Activated B cell treated with CpG ODN at 0.5 μM for 24 hours (primary cell): ENCODE measurements around the gene MGMT. TPM values are rescaled to one million over a fixed set of nuclear protein-coding genes. Genes with fewer than 3 reads are reported as not detected.

Experiments
- ATAC-seq: fragments of 200-7000 bp; cut with Tn5 transposase; one replicate; pipeline ENCODE4 v1.10.0; 2021; ENCODE audit warnings: low read depth, mild to moderate bottlenecking, moderate library complexity
- CTCF ChIA-PET: fragments of 350-600 bp; sonication (Branson Sonifier 250); formaldehyde crosslinking; loops from one replicate; lab custom pipeline; 2021; ENCODE audit warnings: antibody characterized with exemption; lab: Charles Lee
- POLR2A ChIA-PET: fragments of 350-600 bp; sonication (Branson Sonifier 250); formaldehyde crosslinking; loops from one replicate; lab custom pipeline; 2021; ENCODE audit warnings: antibody characterized with exemption; lab: Charles Lee
- DNase-seq: peaks from one replicate; pipeline ENCODE4 v3.0.0; 2022
- H3K27ac Mint-ChIP-seq: one replicate; pipeline ENCODE4 v1.8.0; 2020; ENCODE audit warnings: mixed read lengths
- H3K27me3 Mint-ChIP-seq: one replicate; pipeline ENCODE4 v1.8.0; 2021; ENCODE audit warnings: mixed read lengths
- H3K36me3 Mint-ChIP-seq: one replicate; pipeline ENCODE4 v1.8.0; 2021; ENCODE audit warnings: low read depth, mixed read lengths
- H3K4me1 Mint-ChIP-seq: one replicate; pipeline ENCODE4 v1.8.0; 2021; ENCODE audit warnings: mixed read lengths
- H3K4me3 Mint-ChIP-seq: one replicate; pipeline ENCODE4 v1.8.0; 2020; ENCODE audit warnings: mild to moderate bottlenecking, mixed read lengths
- H3K9me3 Mint-ChIP-seq: one replicate; pipeline ENCODE4 v1.8.0; 2020; ENCODE audit warnings: mixed read lengths
- intact Hi-C: fragments of 100-400 bp; cut with micrococcal nuclease; formaldehyde crosslinking; loops from one replicate; pipeline ENCODE4 v1.15.1; 2024
- total RNA-seq: library from RNA; stranded (reverse); gene quantifications from 2 replicates; pipeline ENCODE4 v1.2.3, GENCODE V29; 2022
- TF ChIP-seq, protein P1 (sequence below): fragments of 200-600 bp; IDR thresholded peaks from one replicate; pipeline ENCODE4 v1.8.0; 2022; ENCODE audit warnings: antibody characterized with exemption, mild to moderate bottlenecking

Gene MGMT
- total RNA-seq, 1 donor from 2014 or later = 25.8 TPM

DNA sequence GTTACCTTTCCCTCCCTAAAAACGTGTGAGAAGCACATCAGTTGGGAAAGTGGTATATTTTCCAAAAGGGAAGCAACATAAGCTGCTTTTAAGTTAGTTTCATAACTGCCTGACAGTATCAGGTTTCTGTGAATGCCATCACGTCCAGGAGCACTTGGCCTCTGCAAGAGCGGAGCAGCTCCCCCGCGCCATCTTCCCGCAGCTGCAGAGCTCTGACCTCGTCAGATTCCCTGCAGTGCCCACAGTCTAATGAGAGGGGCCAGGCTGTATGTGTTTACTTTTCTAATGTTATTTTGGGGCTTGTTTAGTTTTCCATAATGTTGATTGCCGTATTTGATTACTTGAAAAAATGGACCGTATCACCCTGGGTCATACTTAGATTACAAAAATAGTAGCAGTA is 74.2 kb downstream of the MGMT start:
- no peak for ATAC-seq
- Mint-ChIP-seq H3K4me1 (no peaks in the 10 kb centered on the region), H3K27me3 (no peaks in the 10 kb centered on the region), H3K27ac (no peak overlapping the region), H3K9me3 (no peaks in the 10 kb centered on the region), H3K4me3 (no peak overlapping the region), H3K36me3 (peaks cover 58% of the 10 kb centered on the region)
- TF ChIP-seq, protein P1, sequence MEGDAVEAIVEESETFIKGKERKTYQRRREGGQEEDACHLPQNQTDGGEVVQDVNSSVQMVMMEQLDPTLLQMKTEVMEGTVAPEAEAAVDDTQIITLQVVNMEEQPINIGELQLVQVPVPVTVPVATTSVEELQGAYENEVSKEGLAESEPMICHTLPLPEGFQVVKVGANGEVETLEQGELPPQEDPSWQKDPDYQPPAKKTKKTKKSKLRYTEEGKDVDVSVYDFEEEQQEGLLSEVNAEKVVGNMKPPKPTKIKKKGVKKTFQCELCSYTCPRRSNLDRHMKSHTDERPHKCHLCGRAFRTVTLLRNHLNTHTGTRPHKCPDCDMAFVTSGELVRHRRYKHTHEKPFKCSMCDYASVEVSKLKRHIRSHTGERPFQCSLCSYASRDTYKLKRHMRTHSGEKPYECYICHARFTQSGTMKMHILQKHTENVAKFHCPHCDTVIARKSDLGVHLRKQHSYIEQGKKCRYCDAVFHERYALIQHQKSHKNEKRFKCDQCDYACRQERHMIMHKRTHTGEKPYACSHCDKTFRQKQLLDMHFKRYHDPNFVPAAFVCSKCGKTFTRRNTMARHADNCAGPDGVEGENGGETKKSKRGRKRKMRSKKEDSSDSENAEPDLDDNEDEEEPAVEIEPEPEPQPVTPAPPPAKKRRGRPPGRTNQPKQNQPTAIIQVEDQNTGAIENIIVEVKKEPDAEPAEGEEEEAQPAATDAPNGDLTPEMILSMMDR = no peak
- no peak for DNase-seq
- intact Hi-C loops = no loop called here
- CTCF ChIA-PET = no interaction called here
- POLR2A ChIA-PET = no interaction called here

DNA sequence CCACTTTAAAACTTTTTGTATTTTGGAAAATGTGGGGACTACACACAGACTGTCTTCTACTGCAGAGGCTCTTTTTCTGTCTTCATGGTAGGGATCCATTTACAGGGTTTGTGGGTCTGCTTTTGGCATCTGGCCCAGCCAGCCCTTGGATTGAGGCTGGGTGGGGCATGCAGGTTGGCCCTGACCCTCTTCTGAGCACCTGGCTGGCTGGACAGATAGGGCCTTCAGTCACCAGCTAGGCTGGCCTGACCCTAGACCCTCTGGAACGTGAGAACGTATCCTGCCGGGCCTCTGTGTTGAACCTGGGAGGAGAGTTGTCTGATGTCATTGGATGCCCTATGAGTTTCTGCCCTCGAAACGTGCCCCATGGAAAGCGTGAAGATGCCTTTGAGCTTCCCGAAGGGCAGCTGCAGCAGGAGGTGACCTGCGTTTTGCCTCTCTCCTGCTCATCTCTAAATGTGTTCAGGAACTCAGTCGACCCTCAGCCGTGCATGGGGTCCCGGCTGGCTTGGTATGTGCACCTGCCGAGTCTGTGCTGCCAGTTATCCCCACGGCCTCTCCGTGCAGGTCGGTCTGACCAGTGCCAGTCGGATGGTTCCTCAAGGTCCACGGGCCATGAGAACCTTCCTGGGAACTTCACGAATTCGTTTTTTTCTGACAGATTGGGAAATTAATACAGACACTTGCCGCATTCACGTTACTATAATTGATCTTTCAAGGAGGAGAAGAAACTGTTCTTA is 74.9 kb downstream of the MGMT start:
- Mint-ChIP-seq H3K4me1 (no peaks in the 10 kb centered on the region), H3K4me3 (no peak overlapping the region), H3K36me3 (peaks cover 51% of the 10 kb centered on the region), H3K27ac (no peak overlapping the region), H3K9me3 (no peaks in the 10 kb centered on the region), H3K27me3 (no peaks in the 10 kb centered on the region)
- CTCF ChIA-PET = no interaction called here
- POLR2A ChIA-PET = no interaction called here
- intact Hi-C loops = no loop called here
- ATAC-seq (no peak), DNase-seq (no peak)
- TF ChIP-seq, protein P1 = no peak

DNA sequence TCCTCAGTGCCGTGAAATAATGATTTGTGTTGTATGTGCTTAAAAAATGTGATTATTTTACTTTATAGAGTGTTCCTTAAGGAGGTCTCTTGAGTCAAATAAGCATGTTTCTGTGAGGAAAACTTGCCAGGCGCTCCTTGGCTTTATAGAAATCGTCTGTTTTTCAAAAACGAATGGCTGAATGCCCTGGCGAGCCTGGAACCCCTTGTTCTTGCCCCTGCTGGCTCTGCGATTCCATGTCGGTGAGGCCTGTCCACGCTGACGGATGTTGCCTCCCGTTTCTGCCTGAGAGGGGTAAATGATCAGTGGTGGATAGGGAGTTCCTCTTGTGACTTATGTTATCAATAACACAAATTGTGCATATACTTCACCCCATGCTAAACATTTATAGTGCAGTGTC is 75.5 kb downstream of the MGMT start:
- Mint-ChIP-seq H3K9me3 (no peaks in the 10 kb centered on the region), H3K4me3 (no peak overlapping the region), H3K4me1 (no peaks in the 10 kb centered on the region), H3K27me3 (no peaks in the 10 kb centered on the region), H3K36me3 (peaks cover 47% of the 10 kb centered on the region), H3K27ac (no peak overlapping the region)
- TF ChIP-seq, protein P1 = no peak
- intact Hi-C loops = no loop called here
- POLR2A ChIA-PET = no interaction called here
- ATAC-seq = no peak
- CTCF ChIA-PET = no interaction called here
- no peak for DNase-seq

- Mint-ChIP-seq H3K36me3 (peaks cover 35% of the 10 kb centered on the region), H3K9me3 (no peaks in the 10 kb centered on the region), H3K4me3 (no peak overlapping the region), H3K27ac (no peak overlapping the region), H3K27me3 (no peaks in the 10 kb centered on the region), H3K4me1 (no peaks in the 10 kb centered on the region)
- ATAC-seq = no peak
- intact Hi-C loops = no loop called here
- POLR2A ChIA-PET = no interaction called here
- CTCF ChIA-PET = no interaction called here
- TF ChIP-seq, protein P1 = no peak
- DNase-seq = no peak
Measured at GRCh38 chr10:129544205-129545202, 77.5 kb downstream of the MGMT start.

DNA sequence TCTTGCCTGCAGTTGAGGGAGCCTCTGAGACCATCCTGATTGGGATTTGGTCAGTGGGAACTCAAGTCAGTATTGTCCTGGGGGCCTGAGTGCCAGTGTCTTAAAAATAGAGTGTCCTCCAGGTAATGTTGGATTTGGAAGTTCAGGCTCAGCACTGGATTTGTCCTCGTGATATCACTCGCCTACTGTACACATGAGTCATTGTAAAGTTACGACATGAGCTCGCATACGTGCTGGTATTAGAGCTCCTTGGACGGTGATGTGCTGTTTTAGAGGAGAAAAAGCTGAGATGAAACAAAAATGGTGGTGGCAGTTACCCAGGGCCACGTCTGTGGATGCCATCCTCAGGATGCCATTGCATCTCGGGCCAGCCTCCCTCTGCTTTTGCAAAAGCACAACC is 78.2 kb downstream of the MGMT start:
- Mint-ChIP-seq H3K27me3 (no peaks in the 10 kb centered on the region), H3K9me3 (no peaks in the 10 kb centered on the region), H3K36me3 (peaks cover 32% of the 10 kb centered on the region), H3K4me3 (no peak overlapping the region), H3K4me1 (no peaks in the 10 kb centered on the region), H3K27ac (no peak overlapping the region)
- TF ChIP-seq, protein P1 = no peak
- POLR2A ChIA-PET = no interaction called here
- CTCF ChIA-PET = no interaction called here
- ATAC-seq (no peak), DNase-seq (no peak)
- intact Hi-C loops = no loop called here
